Esophagus mucosa (tissue), 1 donor: ENCODE data around the gene RASA2. TPM values are rescaled to one million over a fixed set of nuclear protein-coding genes. Genes with fewer than 3 reads are reported as not detected.
"Not testable (repeated sequence)": the region's sequence is repeated elsewhere in the genome, so short reads cannot be mapped to it uniquely, and the experiment has no call there.

ENCODE experiments used
- ATAC-seq: fragments of 200-7000 bp; cut with Tn5 transposase; one replicate; pipeline ENCODE4 v1.9.1; 2020
- total RNA-seq: library from RNA; stranded (reverse); gene quantifications from one replicate; pipeline ENCODE4 v1.2.4, GENCODE V29; 2023
- donor health status: DM: yes; HTN: yes; CAD: no.

The RASA2 gene
- total RNA-seq, 1 donor from 2014 or later = 10.0 TPM

DNA sequence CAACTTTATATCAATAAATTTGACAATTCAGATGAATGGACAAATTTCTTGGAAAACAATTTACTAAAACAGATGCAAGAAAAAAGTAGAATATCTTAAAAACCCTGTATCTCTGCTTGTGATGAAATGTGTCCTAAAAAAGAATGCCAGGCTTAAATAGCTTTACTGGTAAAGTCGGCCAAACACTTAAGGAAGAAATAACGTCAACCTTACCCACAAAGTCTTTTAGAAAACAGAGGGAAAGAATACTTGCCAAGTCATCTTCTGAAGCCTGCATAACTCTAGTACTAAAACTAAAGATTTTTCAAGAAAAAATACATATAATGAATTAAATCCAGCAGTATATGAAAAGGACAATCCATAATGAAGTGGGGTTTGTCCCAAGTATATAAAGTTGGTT is 111.1 kb downstream of the RASA2 start:
- no peak for ATAC-seq

DNA sequence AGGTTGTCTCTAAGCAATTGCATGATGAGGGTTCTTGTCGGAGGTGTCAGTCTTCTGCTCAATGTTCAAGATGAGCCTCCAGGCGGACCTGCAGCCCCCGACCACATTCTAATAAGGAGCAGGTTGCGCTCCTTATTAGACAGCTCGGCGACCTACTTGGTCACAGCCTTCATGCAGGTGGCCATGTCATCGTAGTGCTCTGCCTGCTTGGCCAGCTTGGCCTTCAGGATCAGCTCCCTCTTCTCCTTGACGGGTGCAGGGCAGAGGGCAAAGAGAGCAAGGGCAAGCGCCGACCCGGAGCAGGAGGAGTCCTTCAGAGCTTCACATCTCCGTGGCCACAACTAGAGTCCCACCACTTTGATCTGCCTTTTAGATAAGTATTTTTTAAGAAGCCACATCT is 113.5 kb downstream of the RASA2 start:
- no peak for ATAC-seq

DNA sequence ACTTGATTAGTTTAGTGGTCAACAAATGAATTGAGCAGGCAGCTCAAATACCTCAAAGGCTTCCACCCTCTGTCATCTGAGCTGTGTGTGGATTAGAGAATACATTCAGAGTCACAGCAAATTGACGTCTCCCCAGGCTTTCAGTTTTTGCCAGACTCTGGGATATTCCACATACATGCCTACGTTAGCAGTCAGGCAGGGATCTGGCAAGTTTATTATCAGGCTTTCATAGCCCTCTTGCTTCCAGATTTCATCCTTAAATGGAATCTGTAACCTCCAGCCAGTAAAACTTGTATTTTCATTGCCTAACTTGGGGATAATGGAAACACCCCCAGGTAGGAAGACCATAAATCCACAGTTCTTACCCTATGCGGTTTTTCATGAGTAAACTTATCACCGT is 115.9 kb downstream of the RASA2 start:
- ATAC-seq = no peak

DNA sequence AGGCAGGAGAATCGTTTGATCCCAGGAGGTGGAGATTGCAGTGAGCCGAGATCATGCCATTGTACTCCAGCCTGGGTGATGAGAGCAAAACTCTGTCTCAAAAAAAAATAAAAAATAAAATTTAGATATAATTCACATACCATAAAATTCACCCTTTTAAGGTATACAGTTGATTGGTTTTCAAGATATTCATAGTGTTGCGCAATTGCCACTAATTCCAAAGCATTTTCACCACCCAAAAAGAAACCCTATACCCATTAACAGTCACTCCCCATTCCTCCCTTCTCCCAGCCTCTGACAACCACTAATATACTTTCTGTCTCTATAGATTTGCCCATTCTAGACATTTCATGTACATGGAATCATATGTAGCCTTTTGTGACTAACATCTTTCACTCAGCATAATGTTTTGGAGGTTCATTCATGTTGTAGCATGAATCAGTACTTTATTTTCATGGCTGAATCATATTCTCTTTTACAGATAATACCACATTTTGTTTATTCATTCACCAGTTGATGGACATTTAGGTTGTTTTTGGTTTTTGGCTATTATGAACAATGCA is 116.7 kb downstream of the RASA2 start:
- ATAC-seq = peak; percentile 23

DNA sequence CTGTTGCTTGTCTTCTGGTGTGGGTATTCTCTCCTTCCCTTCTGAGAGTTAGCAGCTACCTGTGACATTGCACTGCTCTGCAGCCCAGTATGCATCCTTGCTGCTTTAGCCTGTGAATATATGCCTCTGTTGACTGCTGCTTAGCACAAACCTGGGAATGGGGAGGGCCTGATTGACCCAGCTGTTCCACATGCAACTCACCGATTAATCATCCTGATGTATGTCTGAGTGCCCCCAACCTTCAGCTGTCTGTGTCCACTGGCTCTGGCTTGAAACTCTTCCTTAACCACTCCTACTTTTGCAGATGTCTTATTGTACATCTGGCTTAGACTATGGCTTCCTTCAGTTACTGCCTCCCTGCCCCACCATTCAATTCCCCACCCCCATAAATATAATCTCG is 119.1 kb downstream of the RASA2 start:
- no peak for ATAC-seq

DNA sequence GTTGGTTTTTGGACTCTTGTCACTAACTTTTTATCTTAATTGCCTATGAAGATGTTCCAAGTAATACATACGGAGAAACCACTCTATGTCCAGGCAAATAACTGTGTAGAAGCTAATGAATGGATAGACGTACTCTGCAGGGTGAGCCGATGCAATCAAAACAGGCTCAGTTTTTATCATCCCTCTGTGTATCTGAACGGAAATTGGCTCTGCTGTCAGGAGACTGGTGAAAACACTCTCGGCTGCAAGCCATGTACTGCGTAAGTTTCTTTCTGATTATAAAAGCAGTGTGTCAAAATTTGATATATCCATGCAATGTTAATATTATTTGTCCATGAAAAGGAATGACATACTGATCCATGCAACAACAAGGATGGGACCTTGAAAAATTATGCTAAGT is 121.6 kb downstream of the RASA2 start:
- no peak for ATAC-seq

DNA sequence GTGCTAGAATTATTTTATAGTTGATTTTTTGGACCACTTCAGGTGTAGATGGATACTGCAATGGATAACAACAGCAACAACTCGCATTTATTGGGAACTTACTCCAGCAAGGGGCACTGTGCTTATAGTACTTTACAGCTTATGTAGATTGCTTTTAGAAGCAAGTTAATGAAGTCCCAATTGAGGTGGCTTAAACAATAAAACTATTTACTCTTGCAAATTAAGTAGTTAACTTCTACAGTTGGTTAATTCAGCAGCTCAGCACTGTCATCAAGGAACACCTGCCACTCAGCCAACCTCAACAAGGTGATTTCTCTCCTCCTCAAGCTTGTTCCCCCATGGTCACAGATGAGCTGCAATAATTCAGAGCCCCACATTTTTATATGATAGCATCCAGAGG is 124.1 kb downstream of the RASA2 start:
- ATAC-seq = no peak

DNA sequence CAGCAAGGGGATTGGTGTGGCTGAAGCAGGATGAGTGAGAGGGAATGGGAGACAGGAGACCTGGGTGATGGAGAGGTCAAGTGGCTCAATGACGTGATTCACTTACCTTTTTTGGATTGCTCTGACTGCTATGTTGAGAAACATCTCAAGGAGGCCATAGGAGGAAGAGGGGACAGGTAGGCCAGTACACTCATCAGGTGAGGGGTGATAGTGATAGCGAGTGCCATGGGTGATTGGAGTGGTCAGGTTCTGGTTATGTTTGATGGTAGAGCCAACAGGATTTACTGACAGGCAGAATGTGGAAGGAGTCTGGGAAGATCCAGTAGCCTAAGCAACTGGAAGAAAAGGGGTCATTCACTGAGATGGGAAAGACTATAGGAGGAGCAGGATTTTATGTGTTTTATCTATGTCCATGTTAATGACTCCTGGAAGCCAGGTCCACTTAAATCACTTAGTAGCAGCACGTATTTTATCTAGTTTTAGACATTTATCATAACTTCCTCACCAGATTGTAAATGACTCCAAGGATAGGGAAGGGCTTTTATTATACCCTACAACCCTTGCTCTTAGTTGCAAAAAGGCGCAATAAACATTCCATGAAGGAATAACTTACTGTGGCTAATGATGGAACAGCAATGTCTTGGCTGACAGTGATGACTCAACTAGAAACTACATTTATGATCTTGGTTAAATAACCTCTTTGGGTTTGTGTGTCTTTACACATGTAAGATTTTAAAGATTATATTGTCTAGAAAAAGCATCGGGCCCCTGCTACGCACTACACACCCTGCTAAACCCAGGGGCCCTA is 131.5 kb downstream of the RASA2 start:
- no peak for ATAC-seq

DNA sequence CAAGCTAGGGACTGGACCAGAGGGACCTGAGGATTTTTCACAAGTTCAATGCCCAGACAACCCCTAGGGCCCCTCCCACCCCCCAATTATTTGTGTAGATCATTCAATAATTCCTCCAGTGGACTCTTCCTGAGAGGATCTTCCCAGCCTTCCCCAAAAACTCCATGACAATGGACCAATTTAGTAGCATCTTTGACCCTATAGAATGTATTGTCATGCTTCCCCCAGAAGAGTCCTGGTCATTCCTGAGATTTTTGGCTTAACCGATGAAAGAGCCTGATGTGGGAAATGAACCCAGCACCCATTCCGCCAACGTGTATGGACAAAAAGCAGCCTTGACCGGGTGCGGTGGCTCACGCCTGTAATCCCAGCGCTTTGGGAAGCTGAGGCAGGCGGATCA is 132.1 kb downstream of the RASA2 start:
- ATAC-seq = no peak

DNA sequence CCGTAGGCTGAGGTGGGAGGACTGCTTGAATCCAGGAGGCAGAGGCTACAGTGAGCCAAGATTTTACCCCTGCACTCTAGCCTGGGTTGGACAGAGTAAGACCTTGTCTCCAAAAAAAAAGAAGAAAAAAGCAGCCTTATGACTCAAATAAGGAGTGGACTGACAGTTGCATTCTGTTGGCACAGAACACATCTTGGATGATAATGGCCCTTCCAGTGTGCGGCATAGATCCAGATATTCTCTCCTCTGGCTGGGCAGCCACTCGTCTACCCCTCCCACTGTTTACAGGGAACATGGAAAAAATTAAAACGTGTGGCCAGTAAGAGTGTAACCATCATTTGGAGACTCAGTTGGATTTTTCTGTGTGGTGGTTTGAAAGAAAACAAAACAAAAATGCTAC is 132.6 kb downstream of the RASA2 start:
- no peak for ATAC-seq

DNA sequence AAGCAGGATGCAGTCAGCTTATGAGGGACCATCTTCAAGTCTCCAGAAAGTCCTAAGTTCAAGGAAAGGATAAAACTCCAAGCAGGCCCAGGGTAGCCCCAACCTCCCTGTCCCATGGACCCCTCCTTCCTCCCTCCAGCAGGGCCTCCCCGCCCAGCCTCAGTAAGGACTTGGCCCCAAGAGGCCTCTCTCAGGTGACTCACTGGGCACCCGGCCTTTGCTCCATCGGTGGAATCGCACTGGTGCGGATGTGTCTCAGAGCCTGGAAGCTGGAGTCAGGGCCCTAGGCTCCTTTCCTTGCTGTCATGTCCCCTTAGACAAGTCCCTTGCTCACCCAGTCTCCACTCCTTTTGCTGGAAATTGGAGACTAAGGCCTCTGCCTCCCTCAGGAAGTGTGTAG is 136.9 kb downstream of the RASA2 start:
- no peak for ATAC-seq

DNA sequence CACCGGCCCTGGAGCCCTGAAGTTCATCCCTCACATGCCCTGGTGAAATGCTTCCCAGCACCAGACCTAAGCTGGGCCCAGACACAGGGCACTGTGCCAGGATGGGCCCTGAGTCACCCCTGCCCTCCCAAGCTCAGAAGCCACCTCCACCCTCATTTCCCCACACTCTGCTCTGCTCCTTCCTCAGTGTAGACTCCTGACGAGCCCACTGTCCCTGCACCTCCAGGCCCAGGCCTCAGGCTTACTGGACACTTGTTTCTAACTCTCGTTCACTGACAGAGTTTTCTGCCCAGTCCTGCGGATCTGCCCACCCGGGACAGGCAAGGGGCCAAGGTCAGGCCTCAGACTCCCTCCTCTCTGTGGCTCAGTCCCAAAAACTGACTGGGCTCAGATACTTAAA is 138.7 kb downstream of the RASA2 start:
- peak; percentile 17 for ATAC-seq

DNA sequence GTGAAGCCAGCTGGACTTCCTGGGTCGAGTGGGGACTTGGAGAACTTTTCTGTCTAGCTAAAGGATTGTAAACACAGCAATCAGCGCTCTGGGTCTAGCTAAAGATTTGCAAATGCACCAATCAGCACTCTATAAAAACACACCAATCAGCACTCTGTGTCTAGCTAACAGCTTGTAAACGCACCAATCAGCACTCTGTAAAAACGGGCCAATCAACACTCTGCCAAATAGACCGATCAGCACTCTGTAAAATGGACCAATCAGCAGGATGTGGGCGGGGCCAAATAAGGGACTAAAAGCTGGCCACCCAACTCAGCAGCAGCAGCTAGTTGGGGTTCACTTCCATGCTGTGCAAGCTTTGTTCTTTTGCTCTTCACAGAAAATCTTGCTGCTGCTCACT is 141.5 kb downstream of the RASA2 start:
- ATAC-seq = not testable (repeated sequence)

DNA sequence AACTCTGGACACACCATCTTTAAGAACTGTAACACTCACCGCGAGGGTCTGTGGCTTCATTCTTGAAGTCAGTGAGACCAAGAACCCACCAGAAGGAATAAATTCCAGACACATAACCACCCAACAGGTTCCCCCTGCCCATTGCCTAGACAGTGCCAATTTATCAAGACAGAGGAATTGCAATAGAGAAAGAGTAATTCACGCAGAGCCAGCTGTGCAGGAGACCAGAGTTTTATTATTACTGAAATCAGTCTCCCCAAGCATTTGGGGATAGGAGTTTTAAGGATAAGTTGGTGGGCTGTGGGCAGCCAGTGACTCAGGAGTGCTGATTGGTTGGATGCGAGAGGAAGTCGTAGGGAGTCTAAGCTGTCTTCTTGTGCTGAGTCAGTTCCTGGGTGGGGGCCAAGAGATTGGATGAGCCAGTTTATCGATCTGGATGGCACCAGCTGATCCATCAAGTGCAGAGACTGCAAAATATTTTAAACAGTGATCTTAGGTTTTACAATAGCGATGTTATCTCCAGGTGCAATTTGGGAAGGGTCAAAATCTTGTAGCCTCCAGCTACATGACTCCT is 142.1 kb downstream of the RASA2 start:
- not testable (repeated sequence) for ATAC-seq

DNA sequence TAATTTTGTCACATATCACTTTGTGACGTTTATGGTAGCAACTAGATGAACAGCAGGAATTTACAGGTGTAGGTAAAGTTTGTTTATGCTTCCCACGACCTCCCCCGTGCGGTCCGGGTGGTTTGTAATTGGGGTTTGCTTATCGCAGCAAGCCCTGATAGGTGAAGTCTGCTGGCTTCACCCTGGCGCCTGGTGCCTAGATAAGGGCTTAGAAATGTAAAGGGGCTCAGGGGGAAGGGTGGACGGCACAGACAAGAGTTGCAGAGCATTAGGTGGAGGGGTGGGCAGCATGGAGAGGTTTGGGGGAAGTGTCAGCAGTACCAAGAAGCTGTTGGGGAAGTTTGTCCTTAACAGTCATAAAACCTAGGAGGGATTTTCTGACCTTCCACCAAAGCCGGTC is 143.1 kb downstream of the RASA2 start:
- ATAC-seq = no peak

DNA sequence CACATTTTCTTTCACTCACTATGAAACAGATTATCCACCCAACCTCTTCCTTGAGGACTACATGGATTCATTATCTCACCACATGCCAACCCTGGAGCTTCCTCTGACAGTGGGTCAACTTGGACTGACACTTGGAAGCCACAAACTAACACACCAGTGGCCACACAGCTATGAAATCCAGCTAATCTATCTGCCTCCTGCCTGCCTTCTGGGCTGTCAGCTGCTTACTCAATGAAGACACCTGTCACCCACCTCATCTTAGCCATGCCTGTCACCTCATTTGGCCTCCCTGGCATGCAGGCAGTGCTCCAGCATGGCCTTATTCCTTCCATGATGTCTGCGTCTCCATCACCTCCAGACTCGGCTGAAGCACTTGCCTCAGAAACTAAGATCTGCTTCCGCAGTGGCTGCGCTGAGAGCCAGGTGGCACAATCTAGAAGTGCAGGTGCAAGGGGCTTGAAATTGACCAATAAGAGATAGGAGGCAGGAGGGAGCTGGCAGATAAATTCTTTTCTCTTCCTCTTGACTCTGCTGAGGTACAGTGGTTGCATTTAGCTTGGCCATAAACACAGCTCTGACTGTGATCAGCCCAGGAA is 146.1 kb downstream of the RASA2 start:
- ATAC-seq = no peak

DNA sequence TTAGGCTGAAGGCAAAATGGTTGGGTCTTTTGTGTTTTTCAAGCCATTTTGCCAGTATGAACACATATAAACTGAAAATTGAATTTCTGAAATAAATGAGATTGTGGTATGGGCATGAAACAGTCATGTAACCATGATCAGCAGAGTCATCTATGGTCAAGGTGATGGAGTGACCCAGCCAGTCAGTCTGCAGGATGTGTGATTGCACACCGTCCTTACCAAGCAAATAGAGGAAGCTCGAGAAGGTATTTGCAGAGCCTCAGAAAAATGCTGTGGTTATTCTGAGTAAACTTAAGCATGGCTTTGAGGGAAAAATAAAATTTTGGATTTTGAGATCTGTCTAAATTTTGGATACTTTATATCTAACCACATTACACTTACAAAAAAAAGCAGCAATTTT is 155.4 kb downstream of the RASA2 start:
- ATAC-seq = no peak

DNA sequence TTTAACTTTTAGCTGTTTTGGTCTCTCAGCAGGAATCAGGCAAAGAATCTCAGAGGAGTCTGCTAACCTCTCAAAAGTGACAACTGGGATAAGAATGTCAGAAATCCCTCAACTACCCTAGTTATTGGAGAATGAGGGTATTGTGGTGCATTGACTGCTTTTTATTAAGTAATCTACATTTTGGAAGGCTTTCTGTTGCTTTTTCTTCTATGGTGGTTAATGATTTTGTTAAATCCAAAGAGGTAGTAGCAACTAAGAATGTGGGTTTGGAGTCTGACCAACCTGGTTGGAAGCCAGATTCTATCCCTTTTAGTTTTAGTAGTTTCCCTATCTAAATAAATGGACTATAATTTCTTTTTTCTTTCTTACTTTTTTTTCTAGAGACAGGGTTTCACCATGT is 156.6 kb downstream of the RASA2 start:
- no peak for ATAC-seq

DNA sequence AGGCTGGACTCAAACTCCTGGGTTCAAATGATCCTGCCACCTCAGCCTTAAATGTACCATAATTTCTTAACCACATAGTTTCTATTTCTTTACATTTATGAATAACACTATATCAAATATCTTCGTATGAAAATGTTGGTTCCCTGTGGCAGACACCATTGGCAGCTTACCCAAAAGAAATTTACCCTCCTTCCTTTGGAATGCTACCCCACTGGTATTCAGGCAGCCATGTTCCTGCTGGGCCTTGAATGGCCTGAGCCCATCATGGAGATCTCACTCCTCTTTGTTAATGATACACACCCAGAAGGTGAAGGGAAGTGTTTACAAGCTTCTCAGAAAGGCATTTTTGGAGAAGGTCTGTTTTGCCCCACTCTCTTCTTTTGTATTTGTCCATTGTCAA is 157.0 kb downstream of the RASA2 start:
- ATAC-seq = peak; percentile 56

DNA sequence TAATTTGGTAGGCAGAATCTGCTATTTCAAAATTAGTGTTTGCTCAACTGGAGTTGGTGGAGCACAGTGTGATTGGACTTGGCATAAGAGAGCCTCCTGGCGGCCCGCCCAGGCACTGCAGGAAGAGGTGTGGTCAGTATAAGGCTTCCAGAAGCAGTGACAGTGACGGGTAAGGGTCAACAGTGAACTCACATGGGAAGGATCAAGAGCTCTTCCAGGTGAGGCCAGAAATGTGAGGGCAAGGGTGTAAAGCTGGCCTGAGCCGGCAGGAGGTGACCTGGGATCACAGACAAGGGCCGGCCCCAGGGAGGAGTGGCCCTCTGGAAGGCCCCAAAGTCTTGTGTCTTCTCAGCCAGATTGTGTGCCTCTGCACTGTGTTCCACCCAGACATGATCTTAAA is 158.1 kb downstream of the RASA2 start:
- ATAC-seq = peak; percentile 86

DNA sequence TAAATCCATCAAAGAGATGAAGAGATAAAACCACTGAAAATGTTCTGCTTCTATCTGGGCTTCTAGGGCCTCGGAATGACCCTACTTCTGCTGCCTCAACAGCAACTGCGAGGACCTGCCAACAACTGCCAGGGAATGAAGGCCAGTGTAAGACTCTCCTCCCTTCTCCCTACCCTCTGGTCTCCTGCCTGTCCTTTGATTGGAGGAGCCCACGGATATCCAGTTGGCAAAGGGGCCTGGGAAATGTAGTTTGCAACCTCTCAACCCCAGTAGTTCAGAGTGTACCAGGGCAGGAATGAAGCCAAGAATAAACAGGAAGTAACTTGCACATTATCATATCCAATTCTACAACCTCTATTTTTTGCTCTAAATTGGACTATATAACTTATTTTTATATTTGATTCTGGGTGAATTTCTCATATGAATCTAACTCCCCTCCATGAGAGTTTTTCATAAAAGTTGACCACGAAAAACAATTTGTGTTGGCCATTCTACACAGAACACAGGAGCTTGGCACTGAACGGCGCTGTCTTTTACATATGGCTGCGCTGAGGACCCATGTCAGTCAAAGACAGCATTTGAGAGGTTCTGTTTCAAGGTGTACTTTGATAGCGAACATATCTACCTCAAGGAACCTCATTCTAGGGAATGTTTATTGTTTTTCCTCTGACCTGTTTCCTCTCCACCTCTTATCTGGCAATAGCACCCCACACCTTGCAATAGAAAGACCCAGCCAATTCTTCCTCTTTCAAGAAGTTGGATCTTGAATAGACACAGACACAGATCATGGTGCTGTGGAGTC is 160.1 kb downstream of the RASA2 start:
- ATAC-seq = peak; percentile 85

DNA sequence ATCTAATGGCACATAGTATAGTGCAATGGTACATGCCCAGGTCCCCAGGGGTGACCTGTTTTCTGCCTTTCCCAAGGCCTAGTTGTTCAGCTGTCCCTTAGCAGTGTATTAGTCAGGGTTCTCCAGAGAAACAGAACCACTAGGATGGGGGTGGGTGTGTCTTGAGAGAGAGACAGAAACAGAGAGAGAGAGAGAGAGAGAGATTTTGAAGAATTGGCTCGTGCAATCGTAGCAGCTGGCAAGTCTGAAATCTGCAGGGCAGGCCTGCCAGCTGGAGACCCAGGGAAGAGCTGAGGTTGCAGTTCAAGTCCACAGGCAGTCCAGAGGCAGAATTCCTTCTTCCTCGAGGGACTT is 160.7 kb downstream of the RASA2 start:
- no peak for ATAC-seq
